Inferior parietal cortex (tissue), 1 donor: ENCODE data around the gene SLC35A2.

ENCODE experiments used
- DNase-seq: peaks from one replicate; pipeline ENCODE4 v3.0.0-alpha.2; 2016; ENCODE audit errors: extremely low spot score

Gene SLC35A2

GRCh38 chrX:48911412-48912182 is at the start of gene SLC35A2:
Gene SLC35A2, minus strand, starts transcription at chrX:48911646. Its CDS starts 10 bp downstream, at chrX:48911636.
- peak; percentile 78 for DNase-seq

DNA sequence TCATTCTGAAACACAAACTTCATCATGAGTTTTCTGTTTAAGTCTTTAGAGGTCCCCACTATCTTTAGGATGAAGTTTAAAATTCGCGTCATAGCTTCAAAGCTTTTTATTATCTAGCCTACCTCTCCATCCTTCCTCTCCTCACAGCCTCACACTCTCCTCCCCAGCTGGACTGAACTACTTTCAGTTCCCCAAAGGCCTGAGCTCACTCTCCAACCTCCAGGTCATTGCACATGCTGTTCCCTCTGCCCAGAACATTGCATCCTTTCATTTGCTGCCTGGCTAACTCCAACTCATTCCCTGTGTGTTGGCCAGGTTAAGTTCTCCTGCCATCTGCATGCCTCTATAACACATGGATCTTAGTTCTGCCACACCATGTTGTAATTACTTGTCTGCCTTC is 48.8 kb upstream of the SLC35A2 start:
- DNase-seq: no peak

DNA sequence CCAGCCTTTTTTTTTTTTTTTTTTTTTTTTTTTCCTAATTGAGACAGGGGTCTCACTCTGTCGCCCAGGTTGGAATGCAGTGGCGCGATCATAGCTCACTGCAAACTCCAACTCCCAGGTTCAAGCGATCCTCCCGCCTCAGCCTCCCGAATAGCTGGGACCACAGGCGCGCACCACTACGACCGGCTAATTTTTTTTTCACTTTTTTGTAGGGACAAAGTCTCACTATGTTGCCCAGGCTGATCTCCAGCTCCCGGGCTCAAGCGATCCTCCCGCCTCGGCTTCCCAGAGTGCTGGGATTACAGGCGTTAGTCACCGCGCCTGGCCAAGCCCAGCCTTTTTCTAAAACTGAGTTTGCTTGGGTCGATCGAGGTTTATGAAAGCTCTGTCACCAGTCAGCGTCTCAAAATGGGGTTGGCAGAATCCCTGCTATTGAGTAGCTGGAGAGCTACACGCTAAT is 47.2 kb upstream of the SLC35A2 start:
- DNase-seq: no peak

DNA sequence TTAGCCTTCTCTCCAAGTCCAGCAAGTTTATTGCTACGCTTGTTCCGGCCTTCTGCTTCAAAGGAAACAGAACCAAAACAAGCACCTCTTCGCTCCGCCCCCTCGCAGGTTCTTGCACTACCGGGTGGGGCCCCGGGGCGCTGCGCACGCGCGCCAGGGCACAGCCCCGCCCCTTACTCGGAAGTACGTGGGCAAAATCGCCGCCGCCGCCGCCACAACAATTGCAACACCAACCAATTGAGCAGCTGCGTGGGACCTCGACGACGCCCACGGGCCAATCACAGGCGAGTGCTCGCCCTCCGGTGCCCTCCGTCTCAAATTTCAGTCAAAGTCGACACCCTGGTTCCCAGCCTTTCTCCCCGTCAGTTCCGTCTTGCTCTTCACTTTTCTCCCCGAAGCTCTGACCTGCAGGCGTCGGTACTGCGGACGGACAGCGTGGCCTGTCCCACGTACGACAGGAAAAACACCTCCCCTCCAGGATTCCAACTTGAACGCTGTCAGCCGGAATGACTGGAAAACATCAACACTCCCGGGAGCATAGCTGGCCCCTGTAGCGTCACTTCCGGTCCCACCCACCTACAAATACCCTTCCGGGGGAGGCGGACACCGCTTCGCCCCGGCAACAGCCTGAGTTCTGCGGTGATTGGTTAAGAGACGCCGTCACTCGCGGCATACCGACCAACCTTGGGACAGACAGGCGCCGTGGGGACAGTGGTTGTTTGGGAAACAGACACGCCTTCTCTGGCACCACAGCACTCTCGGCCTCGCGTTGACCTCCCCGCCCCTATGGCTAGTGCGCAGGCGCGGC is 46.6 kb upstream of the SLC35A2 start:
- peak; percentile 93 for DNase-seq

GRCh38 chrX:48957477-48957826 is 46.0 kb upstream of the SLC35A2 start, which contains the start of gene OTUD5:
Gene OTUD5, minus strand, starts transcription at chrX:48957607. Its CDS starts 37 bp downstream, at chrX:48957570.
- peak; percentile 59 for DNase-seq

- DNase-seq: no peak
These were observed 45.4 kb upstream of the SLC35A2 start for GRCh38 chrX:48956728-48957414.

GRCh38 chrX:48948589-48948988 is 37.1 kb upstream of the SLC35A2 start:
- no peak for DNase-seq

GRCh38 chrX:48945517-48946348 is 34.3 kb upstream of the SLC35A2 start:
- DNase-seq: peak; percentile 9

GRCh38 chrX:48942895-48943294 is 31.4 kb upstream of the SLC35A2 start:
- DNase-seq: no peak

- DNase-seq: no peak
These were observed 29.0 kb upstream of the SLC35A2 start for GRCh38 chrX:48940404-48940955.

- no peak for DNase-seq
These were observed 28.2 kb upstream of the SLC35A2 start for GRCh38 chrX:48939524-48940228.

DNA sequence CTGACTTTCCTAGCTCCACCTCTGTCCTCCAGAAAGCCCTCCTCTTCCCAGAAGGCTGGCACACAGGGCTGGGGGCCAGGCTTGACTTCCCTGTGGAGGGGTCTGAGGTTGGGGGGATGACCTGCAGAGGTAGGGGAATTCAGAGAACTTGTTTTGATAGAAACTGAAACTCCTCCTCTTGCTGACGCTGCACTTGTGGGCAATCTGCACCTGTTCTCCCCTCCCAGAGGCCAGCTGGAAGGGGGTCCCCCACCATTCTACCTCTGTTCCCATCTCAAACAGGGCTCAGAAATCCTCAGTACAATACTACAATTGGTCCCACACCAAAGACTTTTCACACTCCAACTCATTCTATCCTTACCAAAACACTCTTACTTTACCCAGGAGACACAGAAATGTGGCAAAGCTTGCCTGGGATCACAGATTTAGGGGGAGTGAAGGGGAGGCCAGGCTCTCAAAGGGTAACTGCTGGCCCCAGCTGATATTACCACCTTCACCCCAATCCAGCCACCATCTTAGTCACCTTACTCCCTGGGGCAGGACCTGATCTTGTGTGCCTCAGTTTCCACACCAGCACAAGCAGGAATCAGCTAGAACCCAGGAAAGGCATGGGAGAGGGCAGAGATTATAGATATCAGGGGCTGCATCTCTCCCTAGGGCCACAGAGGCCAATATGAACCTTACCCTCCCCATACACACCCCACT is 27.4 kb upstream of the SLC35A2 start:
- DNase-seq: no peak

DNA sequence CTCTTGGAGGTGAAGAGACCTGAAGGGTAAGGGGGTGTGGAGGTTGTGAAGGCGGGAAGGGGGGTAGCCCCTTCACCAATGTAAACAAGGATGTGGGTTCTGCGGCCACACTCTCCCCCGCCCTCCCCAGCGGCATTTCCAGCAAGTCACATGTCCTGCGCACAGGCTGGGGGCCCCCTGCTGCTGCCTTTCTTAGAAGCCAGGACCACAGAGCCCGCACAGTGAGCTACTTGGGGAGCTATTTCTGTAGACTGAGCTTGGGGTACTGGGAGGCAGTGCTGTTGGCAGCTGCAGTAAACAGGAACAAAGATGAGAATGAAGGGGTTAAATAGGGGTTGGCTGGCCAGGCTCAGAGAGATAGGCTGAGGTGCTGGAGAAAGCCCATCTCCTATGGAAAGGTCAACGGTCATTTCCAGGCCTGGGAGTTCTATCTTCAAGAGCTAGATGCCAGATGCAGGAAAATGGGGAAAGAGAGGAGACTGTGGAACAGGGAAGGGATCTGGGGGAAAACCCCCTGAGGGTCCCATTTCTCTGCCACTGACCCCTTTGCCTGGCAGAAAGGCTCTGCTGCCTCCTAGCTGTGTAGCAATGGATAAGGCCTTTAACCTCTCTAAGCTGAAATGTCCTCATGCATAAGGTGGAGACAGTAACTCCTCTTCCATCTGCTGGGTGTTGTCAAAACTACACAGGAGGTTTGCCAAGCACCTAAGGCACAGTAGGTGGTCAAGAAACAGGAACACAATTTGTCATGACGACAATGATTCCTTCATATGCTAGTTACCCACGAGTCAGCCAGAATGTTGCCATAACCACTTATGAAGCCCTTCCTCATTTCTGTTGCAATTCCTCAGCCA is 25.8 kb upstream of the SLC35A2 start:
- DNase-seq: no peak

GRCh38 chrX:48936429-48937053 is 25.1 kb upstream of the SLC35A2 start:
- no peak for DNase-seq

DNA sequence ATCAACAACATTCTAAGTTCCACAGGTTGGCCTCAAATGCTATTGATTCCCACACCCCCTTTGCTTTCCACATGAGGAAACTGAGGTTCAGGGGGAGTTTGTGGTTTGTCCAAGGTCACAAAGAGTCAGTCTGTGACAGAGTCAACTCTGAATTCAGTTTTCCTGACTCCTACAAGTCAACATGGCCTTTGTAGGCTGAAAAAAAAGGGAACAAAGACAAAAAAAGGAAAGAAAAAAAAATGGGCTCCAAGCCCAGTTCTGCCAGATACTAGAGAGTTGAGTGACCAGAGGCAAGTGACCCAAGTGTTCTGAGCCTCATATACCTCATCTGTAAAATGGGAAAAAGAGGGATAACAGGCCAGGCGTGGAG is 23.8 kb upstream of the SLC35A2 start:
- no peak for DNase-seq

- no peak for DNase-seq
These were observed 23.3 kb upstream of the SLC35A2 start for GRCh38 chrX:48934581-48935300.

DNA sequence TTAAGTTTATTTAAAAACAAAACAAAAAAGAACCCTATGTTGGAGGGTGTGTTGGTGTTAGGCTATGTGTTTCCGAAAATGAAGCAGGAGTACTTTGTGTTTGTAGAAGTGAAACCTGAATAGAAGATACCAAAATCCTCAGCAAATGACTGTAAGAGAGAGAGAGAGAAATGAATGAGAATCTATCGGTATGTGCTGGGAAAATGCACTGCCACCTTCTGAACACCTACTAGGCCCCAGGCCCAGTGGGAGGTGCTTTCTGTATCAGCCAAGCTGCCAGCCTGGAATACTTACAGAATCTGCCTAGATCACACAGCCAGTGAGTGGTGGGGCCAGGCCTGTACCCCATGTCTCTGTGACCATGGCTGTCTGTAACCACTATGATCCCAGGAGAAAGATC is 22.3 kb upstream of the SLC35A2 start:
- no peak for DNase-seq
